NCI-H2107 treated with DMSO at 0.1 percent for 48 hours (cell line): ENCODE results near the gene LRRC1.

Experiments used
- DNase-seq: peaks from one replicate; lab custom pipeline; 2025; ENCODE audit not compliant: unreplicated experiment; lab: John Stamatoyannopoulos, UW

The LRRC1 gene

DNA sequence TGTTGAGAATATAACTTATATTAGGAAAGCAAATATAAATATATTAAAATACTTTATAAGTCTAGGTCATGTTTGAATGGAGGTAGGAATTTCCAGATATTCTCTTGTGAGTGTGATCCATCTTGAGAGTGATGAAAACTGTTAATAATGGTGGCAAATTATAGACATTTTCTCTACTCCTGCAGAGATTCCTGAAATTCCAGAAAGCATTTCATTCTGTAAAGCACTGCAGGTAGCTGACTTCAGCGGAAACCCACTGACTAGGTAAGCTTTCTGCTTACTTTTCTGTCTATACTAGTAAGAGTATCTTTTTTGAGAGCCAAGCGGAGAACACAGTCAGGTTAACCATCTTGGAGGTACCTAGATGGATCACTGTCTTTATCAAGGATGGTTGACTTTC is 84.0 kb downstream of the LRRC1 start:
- DNase-seq, result no peak

- DNase-seq, result no peak
These were observed 84.8 kb downstream of the LRRC1 start for GRCh38 chr6:53879608-53880007.

DNA sequence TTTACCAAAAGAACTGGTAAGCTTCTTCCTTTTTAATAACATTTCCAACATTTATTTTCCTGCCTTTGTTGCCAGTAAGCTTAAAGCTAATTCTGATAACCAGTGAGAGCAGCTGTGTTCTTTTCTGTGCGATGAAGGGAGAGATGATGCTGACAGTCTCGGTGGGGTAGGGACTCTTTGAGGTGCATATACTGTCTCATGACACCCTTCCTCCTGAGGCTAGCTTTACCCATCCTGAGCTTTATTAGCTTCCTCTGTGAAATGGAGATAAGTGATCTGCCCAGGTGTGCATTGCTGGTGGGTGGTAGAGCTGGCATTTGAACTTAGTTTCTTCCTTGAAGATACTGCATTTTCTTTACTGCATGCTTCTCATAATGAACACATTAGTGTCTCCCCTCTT is 92.5 kb downstream of the LRRC1 start:
- DNase-seq, result no peak

GRCh38 chr6:53888931-53889330 is 94.1 kb downstream of the LRRC1 start:
- DNase-seq, result no peak

DNA sequence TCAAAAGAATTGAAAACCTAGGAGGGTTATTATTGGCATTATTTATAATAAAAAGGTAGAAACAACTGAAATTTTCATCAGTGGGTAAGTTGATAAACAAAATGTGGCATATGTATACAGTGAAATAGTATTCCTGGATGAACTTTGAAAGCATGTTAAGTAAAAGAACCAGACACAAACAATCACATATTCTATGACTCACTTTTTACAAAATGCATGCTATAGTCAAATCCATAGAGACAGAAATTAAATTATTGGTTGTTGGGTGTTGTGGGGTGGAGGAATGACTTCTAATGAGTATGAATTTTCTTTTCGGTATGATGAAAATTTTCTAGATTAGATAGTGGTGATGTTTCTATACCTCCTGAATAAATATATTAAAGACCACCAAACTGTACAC is 94.6 kb downstream of the LRRC1 start:
- DNase-seq, result no peak

DNA sequence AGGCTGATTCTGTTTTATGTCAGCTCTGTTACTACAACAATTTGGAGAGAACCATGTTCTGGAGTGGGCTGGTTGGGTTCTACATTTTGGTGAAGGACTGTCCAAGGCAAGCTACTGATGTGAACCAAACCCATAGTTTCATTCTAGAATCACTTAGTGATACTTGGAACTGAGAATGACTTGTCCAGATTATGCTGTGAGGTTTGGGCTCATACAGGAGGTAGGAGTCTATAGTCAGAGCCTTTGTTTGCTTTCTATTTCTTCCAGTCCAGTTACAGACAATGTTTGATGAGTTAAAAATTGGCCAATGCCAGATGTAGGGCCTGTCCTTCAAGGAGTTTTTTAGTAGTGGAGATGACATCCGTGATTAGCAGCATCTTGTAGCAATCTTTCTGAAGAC is 97.9 kb downstream of the LRRC1 start:
- no peak for DNase-seq

DNA sequence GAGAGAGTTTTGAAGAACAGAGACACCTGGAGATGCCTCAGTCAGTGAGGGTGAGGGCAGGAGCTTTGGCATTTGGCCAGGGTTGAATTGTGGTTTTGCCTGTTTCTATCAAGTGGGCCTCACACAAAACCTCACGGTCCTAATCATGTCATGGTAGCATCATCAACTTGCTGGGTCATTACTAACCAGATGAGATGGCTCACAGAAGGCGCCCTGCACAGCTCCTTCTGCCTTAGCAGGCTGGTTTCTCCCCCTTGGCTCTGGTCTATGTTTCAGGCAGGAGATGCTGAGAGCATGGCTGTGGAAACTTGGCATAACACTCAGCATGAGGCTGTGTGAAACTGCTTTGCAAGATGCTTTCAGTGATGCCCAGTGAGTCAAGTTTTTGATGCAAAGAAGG is 99.3 kb downstream of the LRRC1 start:
- peak; percentile 6 for DNase-seq

DNA sequence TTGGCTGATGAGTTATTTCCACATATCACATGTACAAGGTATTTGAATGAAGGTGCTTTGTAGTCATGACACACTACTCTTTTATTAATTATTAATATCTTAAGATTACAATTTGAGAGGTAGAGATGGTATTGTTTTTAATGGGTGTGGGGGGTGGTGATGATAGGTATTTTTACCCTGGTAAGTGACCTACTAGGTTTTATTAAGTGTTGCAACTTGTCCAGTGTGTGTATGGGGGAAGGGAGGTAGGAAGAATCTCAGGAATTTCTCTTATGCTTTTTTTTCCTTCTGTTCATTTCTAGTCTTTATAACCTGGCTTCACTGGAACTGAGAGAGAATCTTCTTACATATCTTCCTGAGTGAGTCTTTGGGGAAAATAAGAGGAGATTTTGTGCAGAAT is 101.4 kb downstream of the LRRC1 start:
- no peak for DNase-seq

GRCh38 chr6:53898026-53898795 is 103.4 kb downstream of the LRRC1 start:
- DNase-seq, result no peak

DNA sequence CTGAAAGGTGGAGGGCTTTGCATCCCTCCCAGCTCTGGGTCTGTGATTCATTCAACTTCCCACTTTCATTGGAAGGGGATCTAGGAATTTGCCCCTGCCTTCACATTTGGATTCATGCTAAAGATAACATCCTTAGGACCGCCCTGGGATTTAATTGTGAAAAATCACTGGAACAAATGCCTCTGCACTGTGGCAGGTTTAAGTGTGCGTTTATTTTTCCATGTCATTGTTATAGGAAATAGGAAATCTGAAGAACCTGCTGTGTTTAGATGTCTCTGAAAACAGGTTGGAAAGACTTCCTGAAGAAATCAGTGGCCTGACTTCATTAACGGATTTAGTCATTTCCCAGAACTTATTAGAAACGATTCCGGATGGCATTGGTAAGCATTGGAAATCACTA is 104.7 kb downstream of the LRRC1 start:
- no peak for DNase-seq

DNA sequence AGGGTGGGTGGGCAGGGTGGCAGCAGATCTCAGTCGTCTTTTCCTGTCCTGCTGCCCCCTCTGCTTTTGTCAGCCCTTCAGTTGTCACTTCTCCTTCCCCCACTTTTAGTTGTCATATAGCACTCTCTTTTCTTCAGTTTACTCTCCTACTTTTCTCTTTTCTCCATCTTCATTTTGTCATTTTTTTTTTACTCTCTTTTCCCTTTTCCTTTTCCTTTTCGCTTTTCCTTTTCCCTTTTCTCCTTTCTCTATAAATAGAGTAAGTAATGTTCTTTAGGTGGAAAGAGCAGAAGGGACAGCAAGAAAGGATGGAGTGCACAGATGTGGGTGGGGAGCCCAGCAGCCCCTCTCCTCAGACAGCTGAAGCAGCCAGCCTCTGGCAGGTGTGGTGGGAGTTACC is 108.6 kb downstream of the LRRC1 start:
- DNase-seq, result no peak

DNA sequence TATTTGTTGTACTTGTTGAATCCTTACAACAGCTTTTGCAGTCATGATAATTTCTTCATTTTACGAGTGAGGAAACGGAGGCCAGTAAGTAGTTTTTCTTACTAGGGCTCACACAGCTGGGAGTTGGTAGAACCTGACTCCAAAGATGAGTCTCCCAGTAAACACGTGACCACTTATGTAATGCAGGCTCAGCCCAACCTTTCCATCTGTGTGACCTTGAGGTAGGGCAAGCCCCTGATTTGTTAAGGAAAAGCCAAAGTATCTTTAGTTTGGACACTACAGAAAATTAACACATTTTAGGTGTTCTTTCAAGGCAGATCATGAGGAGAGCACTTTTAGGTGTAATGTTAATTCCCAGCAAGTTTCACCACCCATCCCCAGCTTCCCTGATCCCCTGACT is 111.3 kb downstream of the LRRC1 start:
- no peak for DNase-seq

DNA sequence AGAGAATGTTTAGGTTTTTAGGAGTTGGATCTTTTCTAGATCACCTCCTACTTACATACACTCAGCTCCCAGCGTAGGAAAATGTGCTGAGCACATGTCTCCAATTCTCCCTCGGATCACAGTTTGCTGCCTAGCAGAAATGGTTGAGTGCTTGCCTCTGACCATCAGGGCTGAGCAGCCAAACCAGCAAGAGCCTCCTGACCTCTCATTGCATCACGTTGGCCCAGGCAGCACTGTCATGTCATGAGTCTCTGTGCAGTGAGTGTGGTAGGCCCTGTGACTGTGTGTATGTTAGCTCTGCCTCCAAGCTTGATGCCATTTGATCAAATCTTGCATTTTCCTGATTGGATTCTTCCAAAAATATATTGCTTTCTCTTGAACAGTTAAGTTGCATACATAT is 112.0 kb downstream of the LRRC1 start:
- DNase-seq, result no peak

GRCh38 chr6:53910834-53911233 is 116.0 kb downstream of the LRRC1 start:
- no peak for DNase-seq

DNA sequence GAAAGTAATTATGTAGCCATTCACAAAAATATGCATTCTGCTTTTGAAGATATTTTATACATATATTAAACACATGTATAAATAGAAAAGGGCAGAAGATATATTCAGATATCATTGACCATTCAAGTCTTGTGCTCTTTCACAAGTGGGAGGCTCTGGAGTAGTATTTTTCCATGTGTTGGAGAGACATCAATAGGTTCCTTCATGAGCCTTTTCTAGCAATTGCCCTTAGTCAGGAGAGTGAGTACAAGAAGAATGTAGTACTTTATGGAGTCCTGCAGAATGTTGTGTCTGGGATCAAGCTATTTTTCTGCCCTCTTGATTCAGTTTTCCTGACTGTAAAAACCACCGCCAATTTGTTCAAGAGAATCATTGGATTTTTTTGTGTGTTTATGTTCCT is 117.9 kb downstream of the LRRC1 start:
- no peak for DNase-seq

DNA sequence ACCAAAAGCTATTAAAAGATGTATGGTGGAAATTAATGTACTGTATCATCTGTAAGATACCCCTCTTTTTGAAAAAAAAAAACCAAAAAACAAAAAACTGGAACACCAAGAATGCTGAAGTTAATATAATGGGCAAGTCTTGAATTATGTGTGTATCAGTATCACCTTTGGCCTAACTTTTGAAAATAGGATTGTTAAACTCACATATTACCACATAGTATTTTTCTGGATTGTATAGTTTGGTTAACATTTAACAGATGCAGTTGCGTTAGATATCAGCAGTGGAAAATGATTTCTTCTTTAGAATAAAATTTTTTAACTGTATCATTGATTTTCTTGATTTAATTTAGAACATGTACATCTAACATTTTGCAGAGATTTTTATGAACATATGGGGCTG is 118.5 kb downstream of the LRRC1 start:
- DNase-seq, result no peak

DNA sequence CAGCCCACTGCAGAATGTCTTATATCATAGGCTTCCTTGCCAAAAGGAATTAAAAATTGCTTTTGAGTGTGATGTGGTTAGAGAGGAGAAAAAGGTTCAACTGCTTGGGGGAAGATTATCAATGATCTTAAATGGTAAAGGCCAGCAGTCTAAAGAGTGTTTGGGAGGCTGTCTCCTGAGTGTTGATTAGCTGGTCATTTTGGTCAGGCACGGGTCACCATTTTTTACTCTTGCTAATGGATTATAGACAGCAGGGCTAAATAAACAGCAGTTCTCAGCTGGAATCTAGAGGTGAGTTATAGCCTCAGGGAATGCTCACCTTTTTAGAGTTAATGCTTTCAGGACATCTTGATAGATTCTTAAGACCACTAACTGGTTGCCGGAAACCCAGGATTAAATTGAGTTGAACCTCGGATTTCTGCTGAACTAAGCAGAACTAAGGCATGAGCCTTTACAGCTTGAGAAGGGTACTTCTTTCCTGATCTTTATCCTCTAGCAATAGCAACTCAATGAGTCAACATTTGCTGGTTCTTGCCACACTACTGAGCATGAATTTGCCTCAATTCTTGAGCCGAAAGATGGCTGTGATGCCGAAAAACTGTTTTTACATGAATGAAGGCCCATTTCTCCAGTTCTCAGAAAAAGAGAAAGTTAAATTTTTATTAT is 120.4 kb downstream of the LRRC1 start:
- DNase-seq, result no peak

DNA sequence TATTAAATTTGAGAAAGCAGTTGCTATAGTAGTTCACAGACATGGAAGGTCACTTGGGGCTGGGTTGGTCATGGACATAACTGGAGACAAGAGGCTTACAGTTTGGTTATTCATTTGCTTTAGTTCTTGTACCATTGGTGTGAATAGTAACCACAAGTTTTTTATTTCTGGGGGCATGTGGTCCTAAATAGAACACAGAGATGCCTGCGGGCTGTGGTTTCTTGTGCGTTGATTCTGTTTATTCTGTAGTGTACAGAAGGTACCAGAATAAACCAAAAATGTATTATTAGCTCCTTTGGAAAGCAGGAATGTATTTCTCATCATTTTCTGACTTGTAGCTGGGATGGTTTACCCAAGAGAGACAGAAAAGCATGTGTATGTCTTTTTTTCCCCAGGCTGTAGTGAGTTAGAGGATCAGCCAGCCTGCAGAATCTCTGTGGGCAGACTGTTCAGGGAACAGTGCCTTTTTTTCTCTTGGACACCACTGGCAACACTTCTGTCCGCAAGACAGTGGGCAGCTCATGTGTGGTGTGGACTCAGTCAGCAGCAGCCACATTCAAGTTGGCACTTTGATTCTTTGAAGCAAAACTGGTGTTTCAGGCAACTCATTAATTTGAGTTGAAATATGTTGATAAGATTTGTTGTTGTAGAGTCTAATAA is 122.1 kb downstream of the LRRC1 start:
- DNase-seq, result no peak

- no peak for DNase-seq
These were observed 122.6 kb downstream of the LRRC1 start for GRCh38 chr6:53917464-53917842.

GRCh38 chr6:53918854-53919510 is 124.2 kb downstream of the LRRC1 start:
- DNase-seq, result no peak

DNA sequence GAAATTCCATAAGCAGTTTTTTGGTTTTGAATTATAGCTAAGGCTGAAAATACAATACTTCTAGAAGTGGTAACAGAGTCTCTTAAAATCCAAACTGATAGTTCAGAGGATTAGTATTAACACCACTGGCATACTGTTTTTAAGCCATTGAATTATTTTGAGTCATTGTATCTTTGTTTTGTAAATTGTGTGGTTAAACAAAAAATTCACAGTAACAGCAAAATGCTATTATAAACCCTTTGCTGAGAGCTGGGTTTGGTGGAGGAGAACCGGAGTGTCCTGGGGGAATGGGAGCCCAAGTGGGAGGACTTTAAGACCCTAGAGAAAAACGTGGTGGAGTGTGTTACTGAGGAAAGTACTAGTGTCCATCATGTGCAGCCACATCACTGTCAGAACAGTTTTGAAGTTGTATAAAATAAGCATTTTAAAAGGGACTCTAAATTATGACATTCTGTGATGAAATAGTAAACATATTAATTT is 125.1 kb downstream of the LRRC1 start:
- DNase-seq, result no peak

DNA sequence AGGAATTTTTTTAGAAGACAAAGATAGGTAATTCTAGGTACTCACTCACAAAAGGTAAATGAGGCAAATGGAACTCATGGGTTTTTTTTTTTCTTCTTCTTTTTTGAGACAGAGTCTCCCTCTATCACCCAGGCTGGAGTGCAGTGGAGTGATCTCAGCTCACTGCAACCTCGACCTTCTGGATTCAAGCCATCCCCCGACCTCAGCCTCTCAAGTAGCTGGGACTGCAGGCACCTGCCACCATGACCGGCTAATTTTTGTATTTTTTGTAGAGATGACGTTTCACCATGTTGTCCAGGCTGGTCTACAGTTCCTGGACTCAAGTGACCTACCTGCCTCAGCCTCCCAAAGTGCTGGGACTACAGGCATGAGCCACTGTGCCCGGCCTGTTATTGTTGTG is 126.1 kb downstream of the LRRC1 start:
- DNase-seq, result no peak
